GM23338 (cell line): ENCODE data around the gene FASTKD3.

Experiments
- JUNB ChIP-seq: IDR thresholded peaks from one replicate; pipeline ENCODE4 v1.6.1; 2016; ENCODE audit warnings: antibody characterized with exemption; ENCODE audit not compliant: unreplicated experiment
- TF ChIP-seq, protein P1 (sequence below), 2 experiments: fragments of 200-600 bp in 1 of 2; sonication (generic) in 1 of 2; conservative IDR thresholded peaks; 2 replicates each; pipeline versions ENCODE4 v1.5.1 to v1.6.1; 2016 to 2017; ENCODE audit warnings: antibody characterized with exemption in 2 of 2, low read depth in 2 of 2, mild to moderate bottlenecking in 2 of 2, moderate library complexity in 1 of 2
- TF ChIP-seq, protein P2 (sequence below): IDR thresholded peaks from one replicate; pipeline ENCODE4 v1.6.1; 2018; ENCODE audit warnings: antibody characterized with exemption; ENCODE audit not compliant: unreplicated experiment

DNA sequence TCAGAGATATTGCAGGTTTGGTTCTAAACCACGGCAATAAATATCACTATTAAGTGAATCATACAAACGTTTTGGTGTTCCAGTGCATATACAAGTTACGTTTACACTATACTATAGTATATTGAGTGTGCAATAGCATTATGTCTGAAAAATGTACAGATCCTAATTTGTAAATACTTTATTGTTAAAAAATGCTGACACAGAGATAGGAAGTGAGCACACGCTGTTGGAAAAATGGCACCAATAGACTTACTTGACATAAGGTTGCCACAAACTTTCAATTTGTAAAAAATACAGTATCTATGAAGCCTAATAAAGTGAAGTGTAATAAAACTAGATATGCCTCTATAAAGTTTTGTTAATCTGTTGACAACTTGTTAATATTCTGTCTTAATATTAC, 33.8 kb downstream of the FASTKD3 start:
- TF ChIP-seq, protein P1, sequence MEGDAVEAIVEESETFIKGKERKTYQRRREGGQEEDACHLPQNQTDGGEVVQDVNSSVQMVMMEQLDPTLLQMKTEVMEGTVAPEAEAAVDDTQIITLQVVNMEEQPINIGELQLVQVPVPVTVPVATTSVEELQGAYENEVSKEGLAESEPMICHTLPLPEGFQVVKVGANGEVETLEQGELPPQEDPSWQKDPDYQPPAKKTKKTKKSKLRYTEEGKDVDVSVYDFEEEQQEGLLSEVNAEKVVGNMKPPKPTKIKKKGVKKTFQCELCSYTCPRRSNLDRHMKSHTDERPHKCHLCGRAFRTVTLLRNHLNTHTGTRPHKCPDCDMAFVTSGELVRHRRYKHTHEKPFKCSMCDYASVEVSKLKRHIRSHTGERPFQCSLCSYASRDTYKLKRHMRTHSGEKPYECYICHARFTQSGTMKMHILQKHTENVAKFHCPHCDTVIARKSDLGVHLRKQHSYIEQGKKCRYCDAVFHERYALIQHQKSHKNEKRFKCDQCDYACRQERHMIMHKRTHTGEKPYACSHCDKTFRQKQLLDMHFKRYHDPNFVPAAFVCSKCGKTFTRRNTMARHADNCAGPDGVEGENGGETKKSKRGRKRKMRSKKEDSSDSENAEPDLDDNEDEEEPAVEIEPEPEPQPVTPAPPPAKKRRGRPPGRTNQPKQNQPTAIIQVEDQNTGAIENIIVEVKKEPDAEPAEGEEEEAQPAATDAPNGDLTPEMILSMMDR (conservative IDR thresholded peaks at IDR 0.05; ENCODE audit: low read depth in 2 of 2): no peak
- TF ChIP-seq, protein P2, sequence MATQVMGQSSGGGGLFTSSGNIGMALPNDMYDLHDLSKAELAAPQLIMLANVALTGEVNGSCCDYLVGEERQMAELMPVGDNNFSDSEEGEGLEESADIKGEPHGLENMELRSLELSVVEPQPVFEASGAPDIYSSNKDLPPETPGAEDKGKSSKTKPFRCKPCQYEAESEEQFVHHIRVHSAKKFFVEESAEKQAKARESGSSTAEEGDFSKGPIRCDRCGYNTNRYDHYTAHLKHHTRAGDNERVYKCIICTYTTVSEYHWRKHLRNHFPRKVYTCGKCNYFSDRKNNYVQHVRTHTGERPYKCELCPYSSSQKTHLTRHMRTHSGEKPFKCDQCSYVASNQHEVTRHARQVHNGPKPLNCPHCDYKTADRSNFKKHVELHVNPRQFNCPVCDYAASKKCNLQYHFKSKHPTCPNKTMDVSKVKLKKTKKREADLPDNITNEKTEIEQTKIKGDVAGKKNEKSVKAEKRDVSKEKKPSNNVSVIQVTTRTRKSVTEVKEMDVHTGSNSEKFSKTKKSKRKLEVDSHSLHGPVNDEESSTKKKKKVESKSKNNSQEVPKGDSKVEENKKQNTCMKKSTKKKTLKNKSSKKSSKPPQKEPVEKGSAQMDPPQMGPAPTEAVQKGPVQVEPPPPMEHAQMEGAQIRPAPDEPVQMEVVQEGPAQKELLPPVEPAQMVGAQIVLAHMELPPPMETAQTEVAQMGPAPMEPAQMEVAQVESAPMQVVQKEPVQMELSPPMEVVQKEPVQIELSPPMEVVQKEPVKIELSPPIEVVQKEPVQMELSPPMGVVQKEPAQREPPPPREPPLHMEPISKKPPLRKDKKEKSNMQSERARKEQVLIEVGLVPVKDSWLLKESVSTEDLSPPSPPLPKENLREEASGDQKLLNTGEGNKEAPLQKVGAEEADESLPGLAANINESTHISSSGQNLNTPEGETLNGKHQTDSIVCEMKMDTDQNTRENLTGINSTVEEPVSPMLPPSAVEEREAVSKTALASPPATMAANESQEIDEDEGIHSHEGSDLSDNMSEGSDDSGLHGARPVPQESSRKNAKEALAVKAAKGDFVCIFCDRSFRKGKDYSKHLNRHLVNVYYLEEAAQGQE: no peak
- no peak for TF ChIP-seq JUNB
